ENCODE data around the gene MORN5.

The MORN5 gene

DNA sequence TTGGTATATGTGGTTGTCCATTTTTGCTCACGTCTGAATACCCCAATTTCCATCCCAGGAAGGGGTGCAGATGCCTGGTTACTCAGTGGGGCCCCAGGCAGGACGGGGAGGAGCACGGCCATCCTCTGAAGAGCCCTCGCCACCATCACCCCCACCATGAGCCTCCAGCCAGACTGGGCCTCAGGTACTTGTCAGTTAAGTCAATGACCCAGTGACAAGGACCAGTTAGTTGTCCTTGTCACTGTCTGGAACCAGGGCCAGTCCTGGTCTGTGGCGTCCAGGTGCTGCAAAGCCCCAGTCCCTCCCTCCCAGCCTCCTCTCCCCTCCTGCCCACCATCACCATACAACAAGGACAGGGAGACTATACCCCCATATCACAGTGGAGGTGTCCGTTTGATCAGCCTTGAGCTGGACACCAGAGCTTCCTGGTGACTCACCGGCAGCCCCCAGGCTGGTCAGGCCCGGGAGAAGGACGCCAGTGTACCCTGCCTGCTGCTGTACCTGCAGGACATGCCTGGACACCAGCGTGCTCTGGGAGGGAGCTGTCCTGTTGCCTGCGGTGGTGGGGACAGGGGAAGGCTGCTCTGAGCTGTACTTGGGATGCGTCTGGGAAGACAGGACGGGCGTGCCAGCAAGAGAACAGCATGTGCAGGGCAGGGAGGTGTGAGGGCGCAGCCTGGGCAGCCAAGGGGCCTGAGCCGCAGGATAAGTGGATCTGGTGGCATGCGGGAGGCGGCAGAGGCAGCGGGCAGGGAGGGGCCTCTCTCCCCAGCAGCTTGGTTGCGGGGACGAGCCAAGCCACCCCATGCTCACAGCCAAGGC is 34.0 kb upstream of the MORN5 start:
- no peak for DNase-seq

- no peak for DNase-seq
Observed at GRCh38 chr9:122126331-122127261, 33.1 kb upstream of the MORN5 start.

DNA sequence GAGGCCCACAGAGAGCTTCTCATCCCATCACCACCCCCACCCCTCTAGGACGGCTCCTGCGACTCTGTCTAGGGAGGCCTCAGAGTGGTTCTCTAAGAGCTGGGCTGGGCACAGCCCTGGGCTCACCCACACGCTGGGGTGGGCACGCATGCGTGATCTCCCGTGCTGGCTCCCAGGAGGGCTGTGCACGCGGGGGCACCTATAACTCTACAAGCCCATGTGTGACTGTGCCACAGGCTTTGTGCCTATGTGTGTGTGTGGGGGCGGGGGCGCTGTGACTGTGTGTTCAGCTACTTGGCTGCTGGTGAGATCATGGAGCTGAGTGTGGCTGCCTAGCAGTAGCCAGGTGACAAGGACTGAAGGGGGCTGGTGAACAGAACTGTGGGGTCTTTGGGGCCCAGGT is 32.3 kb upstream of the MORN5 start:
- no peak for DNase-seq

DNA sequence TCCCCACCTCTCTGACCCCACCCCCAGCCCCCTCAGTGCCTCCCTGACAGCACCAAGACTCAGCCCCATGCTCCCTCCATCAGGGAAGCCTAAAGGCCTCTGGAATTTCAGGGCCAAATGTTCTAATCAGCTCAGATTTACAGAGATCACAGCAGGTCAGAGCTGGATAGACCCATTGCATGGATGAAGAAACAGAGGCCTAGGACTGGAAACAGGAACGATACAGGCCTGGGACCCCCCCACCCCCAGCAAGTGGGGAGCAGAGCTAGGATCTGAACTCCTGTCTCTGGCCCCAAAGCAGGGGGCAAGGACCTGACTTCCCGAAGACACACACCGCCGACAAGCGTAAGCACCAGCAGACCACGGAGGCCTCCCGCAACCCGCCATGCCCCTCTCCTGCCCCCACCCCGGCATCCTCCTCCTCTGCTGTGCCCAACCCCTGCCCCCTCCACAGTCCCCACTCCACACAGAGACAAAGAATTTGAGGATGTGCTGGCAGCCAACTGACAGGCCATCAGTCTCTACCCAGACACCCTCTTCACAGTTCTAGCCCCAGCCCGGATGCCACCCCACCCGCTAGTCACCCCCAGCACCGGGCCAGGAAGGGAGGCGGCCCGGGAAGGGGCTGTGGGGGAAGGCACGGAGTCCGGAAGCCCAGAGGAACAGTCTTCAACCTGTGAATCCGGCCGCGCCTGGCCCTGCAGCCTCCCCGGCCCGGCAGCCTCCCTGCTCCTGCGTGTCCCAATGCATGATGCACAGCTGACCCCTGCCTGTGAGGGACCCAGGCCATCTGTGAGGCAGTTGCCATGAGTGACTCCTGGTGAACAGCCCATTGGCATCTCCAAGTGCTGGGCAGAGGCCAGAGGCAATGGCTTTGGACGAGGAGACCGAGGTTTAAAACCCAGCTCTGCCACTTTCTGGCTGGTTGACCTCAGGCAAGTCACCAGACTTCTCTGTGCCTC is 31.4 kb upstream of the MORN5 start:
- no peak for DNase-seq

DNA sequence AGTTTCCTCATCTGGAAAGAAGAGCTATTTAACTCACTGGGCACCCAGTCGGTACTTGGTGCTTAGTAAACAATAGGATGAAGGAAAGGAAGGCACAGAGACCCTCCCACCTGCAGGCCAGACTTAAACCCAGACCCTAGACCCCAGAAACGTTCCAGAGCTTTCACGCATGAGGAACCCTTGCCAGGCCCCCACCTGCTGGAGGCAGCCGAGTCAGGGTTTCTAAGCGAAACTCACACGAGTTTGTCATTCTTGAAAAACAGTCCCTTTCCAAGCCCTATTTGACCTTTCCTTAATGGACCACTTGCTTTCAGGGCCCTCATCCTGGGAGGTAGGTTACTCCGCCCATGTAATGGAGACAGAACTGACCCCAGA is 30.8 kb upstream of the MORN5 start:
- no peak for DNase-seq

GRCh38 chr9:122129969-122130368 is 29.7 kb upstream of the MORN5 start:
- DNase-seq: no peak

DNA sequence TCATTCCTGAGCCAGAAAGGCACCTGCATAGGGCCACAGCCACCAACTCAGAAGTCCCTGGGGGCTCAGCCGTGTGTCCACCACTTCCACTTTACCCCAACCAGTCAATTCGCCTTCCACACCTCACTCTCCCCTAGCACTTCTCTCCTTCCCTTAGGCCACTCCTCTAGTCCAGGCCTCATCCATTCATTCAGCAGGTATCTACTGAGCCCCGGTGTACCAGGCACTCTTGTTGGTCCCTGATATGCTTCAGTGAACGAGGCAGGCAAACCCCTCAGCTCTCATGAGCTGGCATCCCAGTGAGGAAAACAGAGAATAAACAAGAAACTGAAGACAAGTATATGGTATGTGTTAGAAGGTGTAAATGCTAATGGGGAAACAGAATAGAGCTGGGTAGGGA is 28.9 kb upstream of the MORN5 start:
- no peak for DNase-seq

DNA sequence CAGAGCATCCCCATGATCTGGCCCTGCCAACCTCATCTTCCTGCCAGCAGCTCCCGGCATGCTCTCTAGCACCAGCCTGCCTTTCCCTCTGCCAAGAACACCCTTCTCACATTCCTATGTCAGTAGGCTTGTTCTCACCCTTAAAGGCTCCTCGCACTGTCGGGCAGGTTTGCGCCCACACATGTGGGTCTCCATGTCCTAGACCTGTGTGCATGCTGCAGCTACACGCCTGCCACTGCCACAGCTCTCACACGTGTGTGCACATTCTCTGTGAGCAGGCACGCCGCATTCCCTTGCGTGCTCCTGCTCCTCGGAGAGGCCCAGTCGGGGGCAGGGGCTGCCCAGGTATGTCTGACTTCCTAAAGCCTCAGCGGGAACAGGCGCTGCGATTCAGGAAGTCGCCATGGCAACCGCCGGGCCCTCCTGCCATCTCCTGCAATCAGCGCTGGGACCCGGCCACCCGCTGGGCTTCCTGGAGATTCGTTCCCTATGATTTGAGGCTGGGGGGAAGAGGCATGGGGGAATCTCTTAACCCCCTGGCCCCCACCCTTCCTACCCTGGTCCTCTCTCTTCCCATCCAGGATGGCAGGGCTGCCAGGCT is 28.2 kb upstream of the MORN5 start:
- no peak for DNase-seq

- no peak for DNase-seq
Observed at GRCh38 chr9:122132539-122132938, 27.2 kb upstream of the MORN5 start.

GRCh38 chr9:122133263-122133983 is 26.3 kb upstream of the MORN5 start:
- no peak for DNase-seq

DNA sequence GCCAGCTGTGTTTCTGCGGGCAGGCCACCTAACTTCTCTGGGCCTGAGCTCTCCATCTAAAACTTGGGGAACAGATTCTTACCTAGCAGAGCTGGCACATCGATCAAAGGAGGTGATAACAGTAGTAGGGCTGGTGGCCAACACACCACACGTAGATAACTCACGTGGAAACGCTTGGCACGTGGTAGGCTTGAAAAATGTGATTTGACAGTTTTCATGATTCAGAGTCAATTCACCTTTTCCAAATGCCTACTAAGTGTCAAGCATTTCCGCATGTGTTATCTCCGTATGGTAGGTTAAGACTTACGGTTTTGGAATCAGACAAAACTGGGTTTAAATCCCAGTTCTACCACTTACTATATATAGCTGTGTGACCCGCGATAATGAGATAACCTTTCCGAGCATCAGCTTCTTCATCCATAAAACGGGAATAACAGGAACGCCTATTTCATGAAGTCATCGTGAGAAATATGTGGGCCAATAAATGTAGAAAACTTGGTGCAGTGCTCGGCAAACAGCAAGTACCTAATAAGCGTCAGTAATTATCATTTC is 25.6 kb upstream of the MORN5 start:
- no peak for DNase-seq

DNA sequence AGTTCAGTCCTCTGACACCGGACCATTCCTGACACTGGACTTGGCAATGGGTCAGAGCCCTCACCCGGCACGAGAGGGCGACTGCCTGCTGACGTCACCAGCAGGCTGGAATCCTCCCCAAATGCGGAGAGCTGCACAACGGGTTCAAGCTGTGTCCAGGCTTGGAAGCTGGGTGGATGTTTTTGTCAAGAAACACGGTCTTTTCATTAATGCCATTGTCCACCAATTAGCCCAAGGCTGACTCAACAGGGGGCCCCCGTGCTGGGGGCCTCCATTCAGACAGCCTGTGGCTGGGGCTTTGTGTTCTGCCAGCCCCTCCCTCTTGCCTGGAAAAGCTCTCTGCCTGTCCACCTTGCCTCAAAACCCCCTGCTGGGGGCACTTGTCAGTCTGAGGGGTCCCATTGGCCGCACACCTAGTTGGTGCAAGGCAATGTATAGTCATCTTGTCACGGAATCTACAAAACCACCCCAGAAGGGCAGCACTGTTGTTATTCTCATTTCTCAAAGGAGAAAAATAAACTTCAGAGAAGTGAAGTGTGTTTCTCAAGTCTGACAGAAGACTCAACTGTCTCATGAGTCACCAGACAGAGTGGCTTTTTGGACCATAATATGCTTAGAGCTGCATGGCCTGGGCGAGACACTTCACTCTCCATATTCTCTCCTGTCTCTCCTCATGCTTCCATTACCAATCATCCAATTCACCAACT is 24.7 kb upstream of the MORN5 start:
- no peak for DNase-seq

DNA sequence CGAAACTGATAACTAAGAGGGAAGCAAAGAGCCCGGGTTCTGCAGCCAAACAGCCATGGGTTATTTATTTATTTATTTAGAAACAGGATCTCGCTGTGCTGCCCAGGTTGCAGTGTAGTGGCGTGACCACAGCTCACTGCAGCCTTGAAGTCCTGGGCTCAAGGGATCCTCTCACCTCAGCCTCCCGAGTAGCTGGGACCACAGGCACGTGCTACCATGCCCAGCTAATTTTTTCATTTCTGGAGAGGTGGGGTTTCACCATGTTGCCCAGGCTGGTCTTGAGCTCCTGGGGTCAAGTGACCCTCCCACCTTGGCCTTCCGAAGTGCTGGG is 24.2 kb upstream of the MORN5 start:
- DNase-seq: no peak

DNA sequence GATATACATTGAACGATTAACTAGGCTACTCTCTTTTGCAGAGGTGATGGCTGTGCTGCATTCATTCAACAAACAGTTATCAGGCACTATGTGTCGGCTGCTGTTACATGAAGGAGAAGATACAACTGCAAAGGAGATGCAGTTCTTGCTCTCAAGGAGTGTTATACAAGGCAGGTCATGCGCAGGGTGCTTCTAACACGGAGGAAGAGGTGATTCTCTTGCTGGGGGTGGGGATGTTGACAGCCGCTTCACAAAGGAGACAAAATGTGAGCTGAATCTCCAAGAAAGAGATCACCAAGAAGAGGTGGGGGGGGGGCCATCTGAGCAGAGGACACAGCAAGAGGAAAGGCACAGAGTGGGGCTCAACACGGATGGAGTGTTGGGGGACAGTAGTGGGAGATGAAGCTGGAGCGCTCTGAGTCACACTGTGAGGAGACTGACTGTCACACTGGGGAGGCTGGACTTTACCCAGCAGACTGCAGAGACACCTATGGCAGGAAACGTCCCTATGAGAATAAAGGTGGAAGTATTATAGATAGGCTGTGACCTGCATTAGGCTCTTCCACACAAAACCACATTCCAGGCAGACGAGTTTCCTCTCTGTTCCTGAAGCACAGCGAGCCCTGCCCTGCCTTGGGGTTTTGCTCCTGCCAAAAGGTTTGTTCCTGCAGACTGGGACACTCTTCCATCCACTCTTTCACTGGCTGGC is 21.0 kb upstream of the MORN5 start:
- DNase-seq: no peak

DNA sequence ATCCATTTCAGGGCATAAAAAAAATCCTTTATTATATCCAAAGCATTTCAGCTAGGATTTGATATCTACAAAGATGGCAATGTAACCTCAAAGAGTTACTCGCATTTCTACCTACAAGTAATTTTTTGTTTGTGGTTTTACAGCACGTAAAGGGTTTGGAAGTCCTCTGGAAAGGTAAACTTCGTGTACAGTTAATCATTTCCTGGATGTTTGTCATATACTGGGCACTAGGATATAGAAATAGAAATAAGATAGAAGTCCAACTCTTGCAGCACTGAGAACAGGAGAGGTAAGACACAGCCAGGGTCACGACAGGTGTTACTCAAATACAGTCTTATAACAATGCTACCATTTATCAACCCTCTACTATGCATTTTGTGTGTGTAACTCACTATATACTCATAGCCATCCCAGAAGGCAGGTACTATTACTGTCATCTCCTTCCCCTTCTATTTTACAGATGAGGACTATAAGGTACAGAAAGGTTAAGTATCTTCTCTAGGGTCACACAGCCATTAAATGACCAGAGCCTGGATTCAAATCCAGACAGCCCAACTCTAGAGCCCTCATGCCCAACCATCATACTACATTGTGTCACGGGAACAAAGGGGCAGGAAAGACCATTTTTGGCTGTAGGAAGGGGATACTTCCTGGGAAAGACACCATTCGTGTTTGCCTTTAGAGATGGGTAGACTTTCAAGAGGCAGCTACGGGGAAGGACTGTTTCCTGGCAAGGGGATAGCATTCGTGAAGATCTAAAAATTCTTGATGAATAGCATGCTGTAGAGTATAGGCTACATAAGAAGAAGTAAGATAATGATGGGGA is 19.1 kb upstream of the MORN5 start:
- DNase-seq: no peak

DNA sequence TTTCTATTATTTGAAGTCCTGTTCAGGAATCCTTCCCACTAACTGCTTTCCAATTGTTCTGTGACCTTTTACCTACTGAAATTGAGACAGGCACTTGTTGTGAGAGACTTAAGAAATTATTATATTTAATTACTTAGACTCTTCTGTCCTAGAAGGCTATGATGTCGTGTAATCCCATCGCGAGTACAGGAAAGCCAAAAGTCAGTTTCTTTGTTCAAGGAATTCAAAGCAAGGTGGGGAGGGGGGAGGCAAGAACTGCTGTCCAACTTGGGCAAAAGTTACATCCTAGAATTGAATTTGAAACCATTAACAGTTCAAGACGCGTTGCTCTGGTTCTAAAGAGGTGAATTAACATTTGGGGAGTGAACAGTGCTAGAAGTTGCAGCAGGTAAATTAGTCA is 18.0 kb upstream of the MORN5 start:
- no peak for DNase-seq

GRCh38 chr9:122143296-122143695 is 16.4 kb upstream of the MORN5 start:
- DNase-seq: no peak

- DNase-seq: no peak
Observed at GRCh38 chr9:122143876-122144405, 15.8 kb upstream of the MORN5 start.

Measured in CD4-positive, alpha-beta T cell treated with Interleukin-4 for 4 hours (primary cell).